Endothelial cell of umbilical vein (primary cell): ENCODE measurements around the gene INTS1.

Experiments
- CTCF ChIP-seq, 2 donors: IDR thresholded peaks; 1 replicate in 1 of 2; 2 replicates in 1 of 2; pipeline ENCODE4 v1.5.1; 2011; ENCODE audit warnings: low read length in 2 of 2, mild to moderate bottlenecking in 2 of 2, moderate library complexity in 2 of 2, control low read depth in 1 of 2, inconsistent platforms in 1 of 2, low read depth in 1 of 2; ENCODE audit not compliant: insufficient read depth in 1 of 2; ENCODE audit errors: extremely low read depth in 1 of 2
- EZH2 ChIP-seq: IDR thresholded peaks from 2 replicates; pipeline ENCODE4 v1.6.1; 2012; ENCODE audit warnings: borderline replicate concordance, low read depth, mild to moderate bottlenecking, moderate library complexity, low read length, inconsistent platforms; ENCODE audit not compliant: severe bottlenecking
- FOS ChIP-seq: IDR thresholded peaks from 2 replicates; pipeline ENCODE4 v1.6.1; 2011; ENCODE audit warnings: mild to moderate bottlenecking, low read length, moderate library complexity, borderline replicate concordance; ENCODE audit not compliant: insufficient read depth
- JUN ChIP-seq: IDR thresholded peaks from 2 replicates; pipeline ENCODE4 v1.6.1; 2011; ENCODE audit warnings: borderline replicate concordance, low read depth; ENCODE audit not compliant: insufficient read length, insufficient read depth
- MAX ChIP-seq: IDR thresholded peaks from 2 replicates; pipeline ENCODE4 v1.6.1; 2011; ENCODE audit not compliant: insufficient read depth, insufficient read length
- POLR2A ChIP-seq: IDR thresholded peaks from 2 replicates; pipeline ENCODE4 v1.6.1; 2012; ENCODE audit warnings: low read depth, mild to moderate bottlenecking, control low read depth, low read length
- POLR2AphosphoS5 ChIP-seq: IDR thresholded peaks from 2 replicates; pipeline ENCODE4 v1.6.1; 2012; ENCODE audit warnings: low read depth, mild to moderate bottlenecking, control low read depth, low read length, moderate library complexity; ENCODE audit not compliant: insufficient read depth

GRCh38 chr7:1450431-1450830, 53.8 kb downstream of the INTS1 start:
- TF ChIP-seq MAX (no peak), CTCF (IDR thresholded peaks at IDR 0.05; ENCODE audit: extremely low read depth in 1 of 2, insufficient read depth in 1 of 2, low read depth in 1 of 2, low read length in 2 of 2) (no peak), JUN (no peak), POLR2A (no peak), EZH2 (no peak), POLR2AphosphoS5 (no peak), FOS (no peak)
